Esophagus muscularis mucosa (tissue), 3 donors: ENCODE data around the gene LRMDA.

ENCODE experiments used
- EP300 ChIP-seq: sonication (generic); formaldehyde crosslinking; IDR thresholded peaks from one replicate; pipeline ENCODE4 v1.6.1; 2017; ENCODE audit warnings: antibody characterized with exemption
- TF ChIP-seq, protein P1 (sequence below), 3 experiments: fragments of 200-600 bp in 2 of 3; fragments of 450-650 bp in 1 of 3; sonication (generic) in 2 of 3; IDR thresholded peaks; one replicate each; pipeline ENCODE4 v1.5.1; 2017 to 2019; ENCODE audit warnings: antibody characterized with exemption in 3 of 3, mild to moderate bottlenecking in 2 of 3, moderate library complexity in 1 of 3

GRCh38 chr10:76115131-76115470 lies 683.7 kb downstream of the LRMDA start:
- TF ChIP-seq, protein P1, sequence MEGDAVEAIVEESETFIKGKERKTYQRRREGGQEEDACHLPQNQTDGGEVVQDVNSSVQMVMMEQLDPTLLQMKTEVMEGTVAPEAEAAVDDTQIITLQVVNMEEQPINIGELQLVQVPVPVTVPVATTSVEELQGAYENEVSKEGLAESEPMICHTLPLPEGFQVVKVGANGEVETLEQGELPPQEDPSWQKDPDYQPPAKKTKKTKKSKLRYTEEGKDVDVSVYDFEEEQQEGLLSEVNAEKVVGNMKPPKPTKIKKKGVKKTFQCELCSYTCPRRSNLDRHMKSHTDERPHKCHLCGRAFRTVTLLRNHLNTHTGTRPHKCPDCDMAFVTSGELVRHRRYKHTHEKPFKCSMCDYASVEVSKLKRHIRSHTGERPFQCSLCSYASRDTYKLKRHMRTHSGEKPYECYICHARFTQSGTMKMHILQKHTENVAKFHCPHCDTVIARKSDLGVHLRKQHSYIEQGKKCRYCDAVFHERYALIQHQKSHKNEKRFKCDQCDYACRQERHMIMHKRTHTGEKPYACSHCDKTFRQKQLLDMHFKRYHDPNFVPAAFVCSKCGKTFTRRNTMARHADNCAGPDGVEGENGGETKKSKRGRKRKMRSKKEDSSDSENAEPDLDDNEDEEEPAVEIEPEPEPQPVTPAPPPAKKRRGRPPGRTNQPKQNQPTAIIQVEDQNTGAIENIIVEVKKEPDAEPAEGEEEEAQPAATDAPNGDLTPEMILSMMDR (IDR thresholded peaks at IDR 0.05): no peak
- TF ChIP-seq EP300: no peak
